ENCODE data around the gene TRABD.

- TF ChIP-seq POLR2A (IDR thresholded peaks at IDR 0.05; ENCODE audit: low read depth, low read length) (no peak), POLR2AphosphoS5 (IDR thresholded peaks at IDR 0.05; ENCODE audit: low read depth, low read length) (no peak)
Observed at GRCh38 chr22:50167689-50168489, 17.8 kb upstream of the TRABD start.
